Naive thymus-derived CD4-positive, alpha-beta T cell (primary cell): ENCODE data around the gene VWCE. TPM values are rescaled to one million over a fixed set of nuclear protein-coding genes. Genes with fewer than 3 reads are reported as not detected.

ENCODE experiments used
- ATAC-seq: fragments of 150-1000 bp; cut with Tn5 transposase; 2 replicates; pipeline ENCODE4 v1.10.0; 2021; ENCODE audit warnings: mild to moderate bottlenecking, moderate library complexity
- CTCF ChIA-PET: fragments of 350-600 bp; sonication (Branson Sonifier 250); formaldehyde crosslinking; loops from one replicate; lab custom pipeline; 2021; ENCODE audit warnings: antibody characterized with exemption; lab: Charles Lee
- POLR2A ChIA-PET: fragments of 350-600 bp; sonication (Branson Sonifier 250); formaldehyde crosslinking; loops from one replicate; lab custom pipeline; 2021; ENCODE audit warnings: antibody characterized with exemption, inconsistent platforms; lab: Charles Lee
- DNase-seq, 9 donors: peaks; one replicate each; pipeline versions ENCODE4 v3.0.0 to v3.0.0-alpha.2; 2020 to 2022; ENCODE audit warnings: mixed read lengths in 1 of 9
- H3K27ac ChIP-seq: one replicate; pipeline ENCODE4 v1.7.0; 2013; ENCODE audit warnings: mild to moderate bottlenecking, low read depth, low read length, moderate library complexity
- H3K27me3 ChIP-seq, 2 donors: one replicate each; pipeline ENCODE4 v1.7.0; 2013; ENCODE audit warnings: low read length in 2 of 2, mild to moderate bottlenecking in 2 of 2, moderate library complexity in 2 of 2; ENCODE audit not compliant: control insufficient read depth in 2 of 2, insufficient read depth in 2 of 2
- H3K36me3 ChIP-seq, 3 experiments: 1 replicate in 2 of 3; 2 replicates in 1 of 3; pipeline ENCODE4 v1.7.0; 2013; ENCODE audit warnings: low read length in 3 of 3, mild to moderate bottlenecking in 3 of 3, moderate library complexity in 1 of 3; ENCODE audit not compliant: insufficient read depth in 3 of 3, control insufficient read depth in 2 of 3
- H3K4me1 ChIP-seq, 2 donors: one replicate each; pipeline ENCODE4 v1.7.0; 2013; ENCODE audit warnings: low read length in 2 of 2, mild to moderate bottlenecking in 2 of 2, moderate library complexity in 1 of 2; ENCODE audit not compliant: control insufficient read depth in 2 of 2, insufficient read depth in 2 of 2
- H3K4me3 ChIP-seq: 2 replicates; pipeline ENCODE4 v1.7.0; 2013; ENCODE audit warnings: mild to moderate bottlenecking, low read length
- H3K9me3 ChIP-seq, 3 experiments: 1 replicate in 2 of 3; 2 replicates in 1 of 3; pipeline ENCODE4 v1.7.0; 2013; ENCODE audit warnings: low read length in 3 of 3; ENCODE audit not compliant: control insufficient read depth in 2 of 3
- H3K27ac Mint-ChIP-seq, 9 donors: one replicate each; pipeline ENCODE4 v1.8.0; 2020 to 2022; ENCODE audit warnings: mixed read lengths in 9 of 9, mild to moderate bottlenecking in 8 of 9, moderate library complexity in 5 of 9, inconsistent platforms in 2 of 9
- H3K27me3 Mint-ChIP-seq, 5 donors: one replicate each; pipeline ENCODE4 v1.8.0; 2021 to 2022; ENCODE audit warnings: mixed read lengths in 5 of 5, mild to moderate bottlenecking in 1 of 5
- H3K36me3 Mint-ChIP-seq, 5 donors: one replicate each; pipeline ENCODE4 v1.8.0; 2020 to 2022; ENCODE audit warnings: mixed read lengths in 5 of 5, mild to moderate bottlenecking in 3 of 5, inconsistent platforms in 1 of 5
- H3K4me1 Mint-ChIP-seq, 7 donors: one replicate each; pipeline ENCODE4 v1.8.0; 2020 to 2022; ENCODE audit warnings: mixed read lengths in 7 of 7, mild to moderate bottlenecking in 3 of 7, inconsistent platforms in 1 of 7
- H3K4me3 Mint-ChIP-seq, 10 donors: one replicate each; pipeline ENCODE4 v1.8.0; 2020 to 2022; ENCODE audit warnings: mild to moderate bottlenecking in 10 of 10, mixed read lengths in 10 of 10, moderate library complexity in 6 of 10, inconsistent platforms in 2 of 10
- H3K9me3 Mint-ChIP-seq, 11 donors: one replicate each; pipeline ENCODE4 v1.8.0; 2020 to 2022; ENCODE audit warnings: mixed read lengths in 11 of 11, mild to moderate bottlenecking in 4 of 11, inconsistent platforms in 1 of 11, moderate library complexity in 1 of 11
- intact Hi-C, 2 donors: fragments of 100-400 bp; cut with micrococcal nuclease; formaldehyde crosslinking; loops; one replicate each; pipeline ENCODE4 v1.15.1; 2023
- polyA plus RNA-seq, 2 donors: library from polyadenylated mRNA; unstranded; fragments of 300-500 nt; fragmentation: Illumina TruSeq; gene quantifications; one replicate each; pipeline ENCODE4 v1.2.3, GENCODE V29; 2021
- total RNA-seq, 6 experiments: library from RNA in 5 of 6; stranded (reverse) in 5 of 6; gene quantifications; 1 replicate in 5 of 6; 2 replicates in 1 of 6; pipeline ENCODE4 v1.2.3 and lab custom pipeline; 2021 to 2026

VWCE gene
- total and polyA plus RNA-seq, 7 experiments from 2014 or later, result 0.16 to 3.8 (median 0.49) TPM; not detected in 2

DNA sequence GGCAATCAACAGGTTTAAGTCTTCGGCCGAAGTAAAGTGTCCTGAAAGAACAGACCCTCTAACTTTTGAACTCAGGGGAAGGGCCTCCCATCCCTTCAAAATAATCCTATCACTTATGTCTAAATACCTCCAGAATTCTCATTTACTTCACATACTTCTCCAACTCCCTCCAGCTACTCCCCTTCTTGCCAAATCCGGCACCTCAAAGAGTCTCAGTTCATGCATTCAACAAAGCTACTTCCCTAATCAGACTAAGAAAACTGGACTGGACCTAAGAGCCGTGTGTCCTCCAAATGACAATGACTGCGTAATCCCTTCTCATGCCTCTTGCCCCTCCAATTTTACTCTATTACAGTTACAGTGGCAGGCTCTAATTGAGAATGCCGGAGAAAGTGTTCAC, 36.5 kb upstream of the VWCE start:
- H3K27ac ChIP-seq, result peak overlapping the region; percentile 99
- Mint-ChIP-seq H3K4me3 (peak overlapping the region; percentile 83 to 100 (median 95)), H3K27ac (peak overlapping the region; percentile 91 to 99 (median 98)), H3K9me3 (peaks cover 0 to 3% (median 0%) of the 10 kb centered on the region in 11 donors), H3K27me3 (no peaks in the 10 kb centered on the region), H3K4me1 (peaks cover 36 to 74% (median 66%) of the 10 kb centered on the region in 7 donors), H3K36me3 (peaks cover 0 to 28% (median 13%) of the 10 kb centered on the region in 5 donors)
- ChIA-PET POLR2A (interaction anchor here (0.6 to 1.8 kb wide), 5 partner anchors 10 to 61 kb away, joined by 3 to 10 read pairs (median 3); partner anchors contain the start of genes CYB561A3 and TMEM138), CTCF (interaction anchor here (0.6 to 1.2 kb wide), 2 partner anchors 54 to 485 kb away, joined by 5 read pairs; no protein-coding TSS in a partner anchor)
- ATAC-seq (no peak), DNase-seq (no peak)
- peaks cover 27 to 30% of the 10 kb centered on the region in 2 donors for H3K4me1 ChIP-seq
- H3K27me3 ChIP-seq, result no peaks in the 10 kb centered on the region
- H3K4me3 ChIP-seq, result peak overlapping the region; percentile 84
- H3K9me3 ChIP-seq, result no peaks in the 10 kb centered on the region
- peaks cover 10 to 32% (median 15%) of the 10 kb centered on the region in 3 experiments for H3K36me3 ChIP-seq
- intact Hi-C loops, result loop anchor here (2.0 to 5.0 kb wide), 5 partner anchors 34 to 491 kb away; partner anchors contain the start of genes PRPF19 (in 2 of the 2), VPS37C (in 1 of the 2) and VWCE (in 1 of the 2)

DNA sequence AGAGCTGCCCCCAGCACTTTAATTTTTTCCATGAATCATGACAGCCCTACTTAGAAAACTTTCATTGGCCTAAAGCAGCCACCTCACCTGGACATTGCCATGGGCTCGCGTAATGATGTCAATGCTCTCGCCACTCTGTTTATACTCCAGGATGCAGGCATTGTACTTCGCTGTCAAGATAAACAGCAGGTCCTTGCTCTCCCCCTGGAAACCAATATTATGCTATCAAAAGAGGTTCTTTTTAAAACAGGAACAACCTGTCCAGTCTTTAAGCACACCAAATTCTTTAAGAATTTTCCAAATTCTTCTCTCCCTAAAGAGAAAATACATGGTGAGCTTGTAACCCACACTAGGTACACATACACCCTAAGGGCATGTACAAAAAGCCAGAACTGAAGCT, 34.8 kb upstream of the VWCE start:
- intact Hi-C loops, result loop anchor here in 1 of 2 donors (5.0 kb wide), 2 partner anchors 33 to 423 kb away; partner anchors contain the start of genes PRPF19 and VWCE
- Histone ChIP-seq H3K9me3 (no peaks in the 10 kb centered on the region), H3K4me1 (peaks cover 20 to 23% of the 10 kb centered on the region in 2 donors), H3K27ac (no peak overlapping the region), H3K4me3 (no peak overlapping the region), H3K36me3 (peaks cover 14 to 49% (median 30%) of the 10 kb centered on the region in 3 experiments), H3K27me3 (no peaks in the 10 kb centered on the region)
- DNase-seq (no peak), ATAC-seq (no peak)
- H3K4me3 Mint-ChIP-seq, result peak overlapping the region in 1 of 10 donors; percentile 22
- peaks cover 12 to 45% (median 19%) of the 10 kb centered on the region in 5 donors for H3K36me3 Mint-ChIP-seq
- H3K9me3 Mint-ChIP-seq, result peaks cover 0 to 5% (median 0%) of the 10 kb centered on the region in 11 donors
- H3K27ac Mint-ChIP-seq, result peak overlapping the region in 1 of 9 donors; percentile 84
- H3K4me1 Mint-ChIP-seq, result peaks cover 35 to 70% (median 58%) of the 10 kb centered on the region in 7 donors
- ChIA-PET POLR2A (interaction anchor here (0.6 to 3.4 kb wide), 4 partner anchors 14 to 1622 kb away, joined by 3 to 11 read pairs (median 3); partner anchors contain the start of genes CYB561A3, TMEM138 and TMEM216), CTCF (interaction anchor here (0.7 kb wide), 1 partner anchor 117 kb away, joined by 3 read pairs; no protein-coding TSS in a partner anchor)
- no peaks in the 10 kb centered on the region for H3K27me3 Mint-ChIP-seq

DNA sequence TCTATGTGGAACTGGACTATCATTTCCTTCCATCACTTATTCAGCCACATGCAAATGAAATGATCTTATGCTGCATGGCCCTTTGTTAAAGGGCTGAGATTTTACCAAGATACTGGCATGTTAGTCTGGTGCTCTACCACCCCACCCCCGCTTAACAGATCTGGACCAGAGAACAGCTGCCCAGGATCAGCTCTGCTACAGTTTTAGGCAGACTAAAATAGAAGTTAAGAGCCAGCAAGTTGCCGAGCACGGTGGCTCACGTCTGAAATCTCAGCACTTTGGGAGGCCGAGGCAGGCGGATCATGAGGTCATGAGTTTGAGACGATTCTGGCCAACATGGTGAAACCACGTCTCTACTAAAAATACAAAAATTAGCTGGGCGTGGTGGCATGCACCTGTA, 33.2 kb upstream of the VWCE start:
- no peak overlapping the region for H3K27ac ChIP-seq
- peaks cover 28 to 59% (median 50%) of the 10 kb centered on the region in 7 donors for H3K4me1 Mint-ChIP-seq
- H3K36me3 Mint-ChIP-seq, result peaks cover 20 to 55% (median 27%) of the 10 kb centered on the region in 5 donors
- no peak overlapping the region for H3K4me3 ChIP-seq
- no peak overlapping the region for H3K27ac Mint-ChIP-seq
- POLR2A ChIA-PET, result interaction anchor here (0.6 to 3.4 kb wide), 2 partner anchors 33 to 591 kb away, joined by 6 to 11 read pairs; partner anchors contain the start of genes CYB561A3 and TMEM138
- DNase-seq, result no peak
- H3K9me3 ChIP-seq, result no peaks in the 10 kb centered on the region
- no peaks in the 10 kb centered on the region for H3K27me3 Mint-ChIP-seq
- CTCF ChIA-PET, result interaction anchor here (0.7 kb wide), 1 partner anchor 75 kb away, joined by 3 read pairs; no protein-coding TSS in a partner anchor
- intact Hi-C loops, result no loop called here
- no peaks in the 10 kb centered on the region for H3K27me3 ChIP-seq
- H3K4me3 Mint-ChIP-seq, result no peak overlapping the region
- H3K9me3 Mint-ChIP-seq, result peaks cover 0 to 1% (median 0%) of the 10 kb centered on the region in 11 donors
- H3K4me1 ChIP-seq, result peaks cover 15 to 16% of the 10 kb centered on the region in 2 donors
- H3K36me3 ChIP-seq, result peaks cover 25 to 62% (median 40%) of the 10 kb centered on the region in 3 experiments
- ATAC-seq, result no peak

DNA sequence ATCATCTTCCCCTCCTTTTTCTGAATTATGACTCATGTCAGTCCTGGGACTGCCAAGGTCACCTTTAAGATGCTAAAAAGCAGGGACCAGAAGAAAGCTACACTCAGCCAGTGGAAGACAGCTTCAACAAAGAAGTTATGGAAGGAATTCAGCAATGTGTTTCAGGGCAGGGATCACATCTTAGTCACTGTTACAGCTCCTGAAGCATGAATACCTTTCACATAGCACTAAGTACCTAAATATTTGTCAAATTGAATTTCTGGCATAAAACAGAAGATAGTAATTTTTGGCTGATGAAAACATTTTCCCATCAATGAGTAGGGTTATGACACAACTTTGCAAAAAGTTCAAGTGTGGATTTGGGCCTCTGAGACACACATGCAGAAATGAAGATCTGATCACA, 32.6 kb upstream of the VWCE start:
- peaks cover 31 to 67% (median 47%) of the 10 kb centered on the region in 3 experiments for H3K36me3 ChIP-seq
- no peak for ATAC-seq
- H3K4me3 ChIP-seq, result no peak overlapping the region
- no peak overlapping the region for H3K4me3 Mint-ChIP-seq
- ChIA-PET CTCF (interaction anchor here (0.7 to 0.8 kb wide), 3 partner anchors 58 to 74 kb away, joined by 3 read pairs; no protein-coding TSS in a partner anchor), POLR2A (interaction anchor here (0.6 to 3.4 kb wide), 4 partner anchors 11 to 592 kb away, joined by 4 to 11 read pairs (median 5); partner anchors contain the start of genes CYB561A3 and TMEM138)
- peaks cover 14 to 15% of the 10 kb centered on the region in 2 donors for H3K4me1 ChIP-seq
- intact Hi-C loops, result no loop called here
- H3K4me1 Mint-ChIP-seq, result peaks cover 28 to 53% (median 47%) of the 10 kb centered on the region in 7 donors
- no peak overlapping the region for H3K27ac ChIP-seq
- H3K36me3 Mint-ChIP-seq, result peaks cover 23 to 62% (median 31%) of the 10 kb centered on the region in 5 donors
- H3K9me3 ChIP-seq, result no peaks in the 10 kb centered on the region
- no peaks in the 10 kb centered on the region for H3K27me3 ChIP-seq
- H3K9me3 Mint-ChIP-seq, result peaks cover 0 to 1% (median 0%) of the 10 kb centered on the region in 11 donors
- DNase-seq, result no peak
- no peaks in the 10 kb centered on the region for H3K27me3 Mint-ChIP-seq
- H3K27ac Mint-ChIP-seq, result no peak overlapping the region

DNA sequence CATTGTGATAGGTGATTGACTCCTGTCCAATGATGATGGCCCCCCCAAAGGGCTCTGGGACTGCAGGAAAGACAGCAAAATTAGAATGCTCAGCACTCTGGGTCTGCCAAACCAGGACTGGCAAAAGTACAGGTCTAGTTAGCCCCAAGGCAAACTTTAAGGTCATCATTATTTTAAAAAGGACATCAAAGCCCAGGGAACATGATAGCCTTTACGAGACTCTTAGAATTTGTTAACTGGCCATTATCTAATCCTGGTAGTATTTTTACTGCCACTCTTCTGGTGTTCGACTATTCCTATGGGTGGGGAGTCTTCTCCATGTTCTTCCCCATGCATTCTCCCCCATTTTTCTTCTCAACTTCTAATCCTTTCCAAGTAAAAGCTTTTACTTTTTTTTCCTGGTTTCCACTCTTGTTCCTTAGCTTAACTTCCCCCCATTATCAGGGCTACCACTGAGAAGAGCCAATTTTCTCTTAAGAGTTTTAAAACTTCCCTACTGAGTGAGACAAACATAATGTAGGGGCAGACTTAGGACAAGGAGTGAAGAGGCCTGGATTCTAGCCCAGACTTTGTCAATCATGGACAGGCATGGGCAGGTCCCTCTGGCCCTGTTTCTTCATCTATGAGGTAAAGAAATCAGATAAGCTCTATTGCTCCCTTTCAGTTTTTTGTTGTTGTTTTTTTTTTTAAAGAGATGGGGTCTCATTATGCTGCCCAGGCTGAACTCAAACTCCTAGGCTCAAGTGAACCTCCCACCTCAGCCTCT, 30.7 kb upstream of the VWCE start:
- Histone ChIP-seq H3K4me3 (no peak overlapping the region), H3K27me3 (no peaks in the 10 kb centered on the region), H3K9me3 (no peaks in the 10 kb centered on the region), H3K36me3 (peaks cover 45 to 84% (median 57%) of the 10 kb centered on the region in 3 experiments), H3K27ac (no peak overlapping the region), H3K4me1 (no peaks in the 10 kb centered on the region)
- Mint-ChIP-seq H3K4me1 (peaks cover 12 to 35% (median 29%) of the 10 kb centered on the region in 7 donors), H3K27ac (peak overlapping the region in 1 of 9 donors; percentile 33), H3K27me3 (no peaks in the 10 kb centered on the region), H3K9me3 (peaks cover 0 to 1% (median 0%) of the 10 kb centered on the region in 11 donors), H3K4me3 (no peak overlapping the region), H3K36me3 (peaks cover 27 to 74% (median 34%) of the 10 kb centered on the region in 5 donors)
- ChIA-PET POLR2A (interaction anchor here (0.7 kb wide), 1 partner anchor 82 kb away, joined by 3 read pairs; no protein-coding TSS in a partner anchor), CTCF (no interaction called here)
- DNase-seq (no peak), ATAC-seq (no peak)
- intact Hi-C loops, result no loop called here

DNA sequence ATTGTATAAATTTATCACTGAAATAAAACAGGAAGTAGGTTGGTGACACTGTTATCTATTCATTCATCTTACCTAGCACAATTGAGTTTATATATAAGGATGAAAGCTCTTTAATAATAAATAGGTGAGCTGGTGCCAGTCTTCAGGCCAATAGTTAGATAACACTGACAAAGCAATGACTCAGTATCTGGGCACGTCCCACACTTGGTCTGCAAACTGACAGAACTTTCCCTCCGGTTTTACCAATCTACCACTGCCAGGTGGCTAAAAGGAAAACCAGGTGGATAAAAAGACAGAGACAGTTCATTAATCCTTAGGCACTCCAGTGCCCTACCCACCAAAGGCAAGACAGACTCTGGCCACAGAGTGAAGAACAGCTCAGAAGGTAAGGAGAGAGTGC, 20.1 kb upstream of the VWCE start:
- Histone ChIP-seq H3K27ac (no peak overlapping the region), H3K27me3 (no peaks in the 10 kb centered on the region), H3K36me3 (peaks cover 36 to 91% (median 55%) of the 10 kb centered on the region in 3 experiments), H3K4me3 (no peak overlapping the region), H3K9me3 (no peaks in the 10 kb centered on the region), H3K4me1 (no peaks in the 10 kb centered on the region)
- Mint-ChIP-seq H3K9me3 (no peaks in the 10 kb centered on the region), H3K27me3 (no peaks in the 10 kb centered on the region), H3K36me3 (peaks cover 9 to 52% (median 23%) of the 10 kb centered on the region in 5 donors), H3K4me3 (no peak overlapping the region), H3K4me1 (peaks cover 0 to 8% (median 0%) of the 10 kb centered on the region in 7 donors), H3K27ac (no peak overlapping the region)
- CTCF ChIA-PET, result no interaction called here
- ATAC-seq (no peak), DNase-seq (no peak)
- intact Hi-C loops, result no loop called here
- POLR2A ChIA-PET, result interaction anchor here (0.7 kb wide), 1 partner anchor 15 kb away, joined by 3 read pairs; no protein-coding TSS in a partner anchor
